Mesothelial cell of epicardium (in vitro differentiated cells): Measurements from ENCODE around the gene PTPRN2. TPM values are rescaled to one million over a fixed set of nuclear protein-coding genes. Genes with fewer than 3 reads are reported as not detected.

Source experiments
- DNase-seq, 2 experiments: peaks; one replicate each; pipeline ENCODE4 v3.0.0; 2021; ENCODE audit warnings: low spot score in 2 of 2; ENCODE audit not compliant: unreplicated experiment in 2 of 2
- H3K27ac Mint-ChIP-seq: 2 replicates; pipeline ENCODE4 v1.8.0; 2021; ENCODE audit warnings: mixed read lengths
- H3K27me3 Mint-ChIP-seq: 2 replicates; pipeline ENCODE4 v1.8.0; 2021; ENCODE audit warnings: low read depth, mixed read lengths
- H3K36me3 Mint-ChIP-seq: 2 replicates; pipeline ENCODE4 v1.8.0; 2021; ENCODE audit warnings: mixed read lengths
- H3K4me1 Mint-ChIP-seq: 2 replicates; pipeline ENCODE4 v1.8.0; 2021; ENCODE audit warnings: mixed read lengths
- H3K4me3 Mint-ChIP-seq: 2 replicates; pipeline ENCODE4 v1.8.0; 2021; ENCODE audit warnings: mild to moderate bottlenecking, moderate library complexity, mixed read lengths
- H3K9me3 Mint-ChIP-seq: 2 replicates; pipeline ENCODE4 v1.8.0; 2021; ENCODE audit warnings: mixed read lengths
- CTCF ChIP-seq: fragments of 200-600 bp; sonication (generic); IDR thresholded peaks from one replicate; pipeline ENCODE4 v1.5.0; 2021; ENCODE audit warnings: antibody characterized with exemption; ENCODE audit not compliant: unreplicated experiment
- total RNA-seq: library from RNA; stranded (reverse); gene quantifications from 3 replicates; pipeline ENCODE4 v1.2.1, GENCODE V29; 2021

PTPRN2 gene
- total RNA-seq, 1 donor from 2014 or later = 2.2 TPM

- Mint-ChIP-seq H3K27me3 (peaks cover 8% of the 10 kb centered on the region), H3K9me3 (no peaks in the 10 kb centered on the region), H3K36me3 (no peaks in the 10 kb centered on the region), H3K4me3 (no peak overlapping the region), H3K27ac (no peak overlapping the region), H3K4me1 (no peaks in the 10 kb centered on the region)
- TF ChIP-seq CTCF = no peak
- DNase-seq = no peak
Measured at GRCh38 chr7:157757211-157757610, 830.4 kb downstream of the PTPRN2 start.

GRCh38 chr7:157755741-157756140, 831.9 kb downstream of the PTPRN2 start:
- Mint-ChIP-seq H3K27me3 (peaks cover 8% of the 10 kb centered on the region), H3K27ac (no peak overlapping the region), H3K36me3 (no peaks in the 10 kb centered on the region), H3K4me3 (no peak overlapping the region), H3K9me3 (no peaks in the 10 kb centered on the region), H3K4me1 (no peaks in the 10 kb centered on the region)
- no peak for DNase-seq
- TF ChIP-seq CTCF = no peak

- Mint-ChIP-seq H3K27me3 (peaks cover 8% of the 10 kb centered on the region), H3K9me3 (no peaks in the 10 kb centered on the region)
Measured at GRCh38 chr7:157754416-157754790, 833.2 kb downstream of the PTPRN2 start.

GRCh38 chr7:157753713-157754415, 833.8 kb downstream of the PTPRN2 start:
- Mint-ChIP-seq H3K27ac (no peak overlapping the region), H3K9me3 (no peaks in the 10 kb centered on the region), H3K36me3 (no peaks in the 10 kb centered on the region), H3K4me3 (no peak overlapping the region), H3K4me1 (no peaks in the 10 kb centered on the region), H3K27me3 (peaks cover 8% of the 10 kb centered on the region)
- no peak for DNase-seq
- no peak for TF ChIP-seq CTCF

More at GRCh38 chr7:157754416-157754790, 833.2 kb downstream of the PTPRN2 start:
- Mint-ChIP-seq H3K36me3 (no peaks in the 10 kb centered on the region), H3K4me1 (no peaks in the 10 kb centered on the region), H3K27ac (no peak overlapping the region), H3K4me3 (no peak overlapping the region)
- TF ChIP-seq CTCF = no peak
- DNase-seq = no peak

GRCh38 chr7:157752832-157753291, 834.8 kb downstream of the PTPRN2 start:
- H3K36me3 Mint-ChIP-seq = no peaks in the 10 kb centered on the region
- H3K27me3 Mint-ChIP-seq = peaks cover 6% of the 10 kb centered on the region
- TF ChIP-seq CTCF = no peak
- no peaks in the 10 kb centered on the region for H3K4me1 Mint-ChIP-seq
- DNase-seq = no peak
- no peak overlapping the region for H3K4me3 Mint-ChIP-seq
- H3K27ac Mint-ChIP-seq = no peak overlapping the region
- no peaks in the 10 kb centered on the region for H3K9me3 Mint-ChIP-seq
